ENCODE results near the gene MRPL37. TPM values are rescaled to one million over a fixed set of nuclear protein-coding genes. Genes with fewer than 3 reads are reported as not detected.
"Not testable (repeated sequence)": the region's sequence is repeated elsewhere in the genome, so short reads cannot be mapped to it uniquely, and the experiment has no call there.

Gene MRPL37
- total RNA-seq, 2 experiments from 2014 or later, result 24.0 to 24.4 TPM

GRCh38 chr1:54230507-54231339 lies 30.8 kb downstream of the MRPL37 start:
- H3K9me3 ChIP-seq (ENCODE audit: control insufficient read depth in 1 of 2, insufficient read depth in 1 of 2, low read length in 2 of 2), result no peaks in the 10 kb centered on the region

GRCh38 chr1:54233196-54233595 lies 33.2 kb downstream of the MRPL37 start:
- DNase-seq; H3K4me3 ChIP-seq (ENCODE audit: low read length); H3K4me1 ChIP-seq (ENCODE audit: insufficient read depth, low read length); H3K27me3 Mint-ChIP-seq; intact Hi-C loops (cut with DNase I, micrococcal nuclease); H3K9me3 ChIP-seq (ENCODE audit: control insufficient read depth in 1 of 2, insufficient read depth in 1 of 2, low read length in 2 of 2); H3K27me3 ChIP-seq (ENCODE audit: control insufficient read depth in 1 of 2, insufficient read depth in 2 of 2, low read length in 2 of 2); POLR2A ChIA-PET; H3K4me3 Mint-ChIP-seq; CTCF ChIA-PET; ATAC-seq (ENCODE audit: poor library complexity); H3K27ac ChIP-seq (ENCODE audit: low read depth in 1 of 2, low read length in 2 of 2); H3K9me3 Mint-ChIP-seq; H3K27ac Mint-ChIP-seq: not testable (repeated sequence)
- peaks cover 26% of the 10 kb centered on the region for H3K36me3 ChIP-seq (ENCODE audit: insufficient read depth, low read length)
- Mint-ChIP-seq H3K4me1 (ENCODE audit: low read depth) (peaks cover 12% of the 10 kb centered on the region), H3K36me3 (ENCODE audit: low read depth) (peaks cover 42% of the 10 kb centered on the region)

More at GRCh38 chr1:54230507-54231339, 30.8 kb downstream of the MRPL37 start:
- Mint-ChIP-seq H3K27me3 (no peaks in the 10 kb centered on the region), H3K4me3 (no peak overlapping the region), H3K36me3 (ENCODE audit: low read depth) (peaks cover 33% of the 10 kb centered on the region), H3K27ac (peak overlapping the region; percentile 31), H3K9me3 (no peaks in the 10 kb centered on the region), H3K4me1 (ENCODE audit: low read depth) (peaks cover 12% of the 10 kb centered on the region)
- Histone ChIP-seq H3K27me3 (ENCODE audit: control insufficient read depth in 1 of 2, insufficient read depth in 2 of 2, low read length in 2 of 2) (no peaks in the 10 kb centered on the region), H3K27ac (ENCODE audit: low read depth in 1 of 2, low read length in 2 of 2) (no peak overlapping the region), H3K36me3 (ENCODE audit: insufficient read depth, low read length) (peaks cover 11% of the 10 kb centered on the region), H3K4me3 (ENCODE audit: low read length) (no peak overlapping the region), H3K4me1 (ENCODE audit: insufficient read depth, low read length) (peaks cover 5% of the 10 kb centered on the region)
- POLR2A ChIA-PET, result no interaction called here
- ATAC-seq (ENCODE audit: poor library complexity), result peak; percentile 63
- DNase-seq, result peak in 3 of 14 experiments; percentile 28 to 40 (median 32)
- TF ChIP-seq, protein P1, sequence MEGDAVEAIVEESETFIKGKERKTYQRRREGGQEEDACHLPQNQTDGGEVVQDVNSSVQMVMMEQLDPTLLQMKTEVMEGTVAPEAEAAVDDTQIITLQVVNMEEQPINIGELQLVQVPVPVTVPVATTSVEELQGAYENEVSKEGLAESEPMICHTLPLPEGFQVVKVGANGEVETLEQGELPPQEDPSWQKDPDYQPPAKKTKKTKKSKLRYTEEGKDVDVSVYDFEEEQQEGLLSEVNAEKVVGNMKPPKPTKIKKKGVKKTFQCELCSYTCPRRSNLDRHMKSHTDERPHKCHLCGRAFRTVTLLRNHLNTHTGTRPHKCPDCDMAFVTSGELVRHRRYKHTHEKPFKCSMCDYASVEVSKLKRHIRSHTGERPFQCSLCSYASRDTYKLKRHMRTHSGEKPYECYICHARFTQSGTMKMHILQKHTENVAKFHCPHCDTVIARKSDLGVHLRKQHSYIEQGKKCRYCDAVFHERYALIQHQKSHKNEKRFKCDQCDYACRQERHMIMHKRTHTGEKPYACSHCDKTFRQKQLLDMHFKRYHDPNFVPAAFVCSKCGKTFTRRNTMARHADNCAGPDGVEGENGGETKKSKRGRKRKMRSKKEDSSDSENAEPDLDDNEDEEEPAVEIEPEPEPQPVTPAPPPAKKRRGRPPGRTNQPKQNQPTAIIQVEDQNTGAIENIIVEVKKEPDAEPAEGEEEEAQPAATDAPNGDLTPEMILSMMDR (IDR thresholded peaks at IDR 0.05), result no peak
- CTCF ChIA-PET, result no interaction called here
- intact Hi-C loops (cut with DNase I, micrococcal nuclease), result no loop called here

DNA sequence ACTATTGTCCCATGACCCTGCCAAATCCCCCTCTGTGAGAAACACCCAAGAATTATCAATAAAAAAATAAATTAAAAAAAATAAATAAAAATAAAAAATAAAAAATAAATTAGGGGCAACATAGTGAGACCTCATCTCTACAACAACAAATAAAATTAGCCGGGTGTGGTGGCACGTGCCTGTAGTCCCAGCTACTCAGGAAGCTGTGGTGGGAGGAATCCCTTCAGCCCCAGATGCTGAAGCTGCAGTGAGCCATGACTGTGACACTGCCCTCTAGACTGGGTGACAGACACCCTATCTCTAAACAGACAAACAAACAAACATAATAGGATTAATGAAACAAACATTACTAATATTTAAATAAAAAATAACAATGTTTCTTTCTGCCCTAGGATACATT lies 34.3 kb downstream of the MRPL37 start:
- no peaks in the 10 kb centered on the region for H3K27me3 Mint-ChIP-seq
- peaks cover 41% of the 10 kb centered on the region for H3K36me3 Mint-ChIP-seq (ENCODE audit: low read depth)
- TF ChIP-seq, protein P1 (IDR thresholded peaks at IDR 0.05), result no peak
- H3K4me1 Mint-ChIP-seq (ENCODE audit: low read depth), result peaks cover 12% of the 10 kb centered on the region
- intact Hi-C loops (cut with DNase I, micrococcal nuclease), result no loop called here
- Histone ChIP-seq H3K27ac (ENCODE audit: low read depth in 1 of 2, low read length in 2 of 2) (no peak overlapping the region), H3K36me3 (ENCODE audit: insufficient read depth, low read length) (peaks cover 30% of the 10 kb centered on the region), H3K4me3 (ENCODE audit: low read length) (no peak overlapping the region), H3K27me3 (ENCODE audit: control insufficient read depth in 1 of 2, insufficient read depth in 2 of 2, low read length in 2 of 2) (no peaks in the 10 kb centered on the region), H3K4me1 (ENCODE audit: insufficient read depth, low read length) (peaks cover 5% of the 10 kb centered on the region), H3K9me3 (ENCODE audit: control insufficient read depth in 1 of 2, insufficient read depth in 1 of 2, low read length in 2 of 2) (no peaks in the 10 kb centered on the region)
- H3K4me3 Mint-ChIP-seq, result no peak overlapping the region
- no peaks in the 10 kb centered on the region for H3K9me3 Mint-ChIP-seq
- ATAC-seq (ENCODE audit: poor library complexity) (no peak), DNase-seq (no peak)
- no peak overlapping the region for H3K27ac Mint-ChIP-seq
- ChIA-PET CTCF (interaction anchor here (0.7 kb wide), 1 partner anchor 49 kb away, joined by 3 read pairs; no protein-coding TSS in a partner anchor), POLR2A (no interaction called here)

Measured in CD4-positive, alpha-beta T cell (primary cell).